GM13976 (cell line): Measurements from ENCODE around the gene PDGFRB.
A peak's percentile ranks its signal among the peaks of the same experiment; 100 is the strongest.

Experiments
- DNase-seq: peaks from one replicate; pipeline ENCODE4 v3.0.0; 2012; ENCODE audit warnings: low spot score
- in situ Hi-C: fragments of 300-500 bp; cut with MboI; formaldehyde crosslinking; loops from one replicate; pipeline ENCODE4 v1.12.0; 2022; ENCODE audit warnings: low sequenced_read_pairs, mixed read lengths, inconsistent platforms; ENCODE audit not compliant: unreplicated experiment
- TF ChIP-seq, protein P1 (sequence below): IDR thresholded peaks from 2 replicates; pipeline ENCODE4 v1.5.1; 2012; ENCODE audit warnings: borderline replicate concordance, mild to moderate bottlenecking; ENCODE audit not compliant: insufficient read depth; ENCODE audit errors: extremely low read depth, missing control alignments, control extremely low read depth

The PDGFRB gene

DNA sequence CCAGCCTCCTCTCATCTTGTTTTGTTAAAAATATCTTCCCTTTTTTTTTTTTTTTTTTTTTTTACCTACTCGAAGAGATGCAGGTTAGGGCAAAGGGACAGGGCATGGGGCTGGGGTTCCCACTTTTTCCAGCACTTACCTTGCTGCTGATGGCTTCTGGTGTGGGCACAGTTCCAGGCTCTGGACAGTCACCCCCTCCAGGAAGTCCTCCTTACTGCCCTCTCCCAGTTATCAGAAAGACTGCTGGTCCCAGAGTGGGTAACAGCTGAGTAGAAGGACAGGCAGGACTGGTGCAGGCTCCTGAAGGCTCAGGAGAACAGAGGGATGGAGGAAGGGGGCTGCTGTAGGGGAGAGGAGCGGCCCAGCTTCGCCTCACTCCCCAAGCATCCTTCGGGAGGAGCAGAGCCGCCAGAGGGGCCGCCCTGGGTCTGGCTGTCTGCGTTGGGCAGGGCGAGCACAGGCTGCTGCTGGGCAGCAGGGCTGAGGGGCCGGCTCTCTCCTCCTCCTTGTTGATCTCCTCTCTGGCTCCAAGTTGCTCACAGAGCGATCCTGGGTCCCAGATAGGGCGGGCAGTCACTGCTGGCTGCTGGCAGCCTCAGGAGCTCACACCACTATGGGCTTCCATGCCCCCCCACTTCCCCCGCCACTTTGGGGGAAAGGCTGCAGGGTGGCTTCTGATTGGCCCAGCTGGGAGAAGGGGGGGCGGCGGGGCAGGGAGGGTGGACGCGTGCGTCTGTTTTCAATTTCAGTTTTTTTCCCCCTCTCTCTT is at the start of gene PDGFRB:
TSS of gene PDGFRB (minus strand) at position 588 of the 769 bp plus-strand sequence. CDS start 18,798 bp downstream, outside the sequence.
- DNase-seq = peak; percentile 82
- in situ Hi-C loops = no loop called here
- TF ChIP-seq, protein P1, sequence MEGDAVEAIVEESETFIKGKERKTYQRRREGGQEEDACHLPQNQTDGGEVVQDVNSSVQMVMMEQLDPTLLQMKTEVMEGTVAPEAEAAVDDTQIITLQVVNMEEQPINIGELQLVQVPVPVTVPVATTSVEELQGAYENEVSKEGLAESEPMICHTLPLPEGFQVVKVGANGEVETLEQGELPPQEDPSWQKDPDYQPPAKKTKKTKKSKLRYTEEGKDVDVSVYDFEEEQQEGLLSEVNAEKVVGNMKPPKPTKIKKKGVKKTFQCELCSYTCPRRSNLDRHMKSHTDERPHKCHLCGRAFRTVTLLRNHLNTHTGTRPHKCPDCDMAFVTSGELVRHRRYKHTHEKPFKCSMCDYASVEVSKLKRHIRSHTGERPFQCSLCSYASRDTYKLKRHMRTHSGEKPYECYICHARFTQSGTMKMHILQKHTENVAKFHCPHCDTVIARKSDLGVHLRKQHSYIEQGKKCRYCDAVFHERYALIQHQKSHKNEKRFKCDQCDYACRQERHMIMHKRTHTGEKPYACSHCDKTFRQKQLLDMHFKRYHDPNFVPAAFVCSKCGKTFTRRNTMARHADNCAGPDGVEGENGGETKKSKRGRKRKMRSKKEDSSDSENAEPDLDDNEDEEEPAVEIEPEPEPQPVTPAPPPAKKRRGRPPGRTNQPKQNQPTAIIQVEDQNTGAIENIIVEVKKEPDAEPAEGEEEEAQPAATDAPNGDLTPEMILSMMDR = no peak

DNA sequence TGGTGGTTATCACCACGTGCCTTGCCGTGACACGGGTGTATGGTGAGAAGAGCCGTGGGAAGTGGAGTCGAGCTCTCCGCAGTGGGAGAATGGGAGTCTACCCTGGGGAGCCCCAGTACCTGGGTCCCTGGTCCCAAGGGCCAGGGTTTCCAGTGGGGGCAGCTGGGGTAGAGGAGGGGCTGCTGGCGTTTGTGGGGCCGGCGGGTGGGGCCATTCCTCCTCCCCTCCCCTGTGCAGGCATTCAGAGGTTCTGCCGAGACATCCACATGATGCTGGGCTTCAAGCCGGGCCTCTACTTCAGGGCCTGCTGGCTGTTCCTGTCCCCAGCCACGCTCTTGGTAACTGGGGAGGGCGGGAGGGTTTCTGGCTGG is 48.9 kb upstream of the PDGFRB start:
- TF ChIP-seq, protein P1 = no peak
- no peak for DNase-seq
- in situ Hi-C loops = no loop called here

DNA sequence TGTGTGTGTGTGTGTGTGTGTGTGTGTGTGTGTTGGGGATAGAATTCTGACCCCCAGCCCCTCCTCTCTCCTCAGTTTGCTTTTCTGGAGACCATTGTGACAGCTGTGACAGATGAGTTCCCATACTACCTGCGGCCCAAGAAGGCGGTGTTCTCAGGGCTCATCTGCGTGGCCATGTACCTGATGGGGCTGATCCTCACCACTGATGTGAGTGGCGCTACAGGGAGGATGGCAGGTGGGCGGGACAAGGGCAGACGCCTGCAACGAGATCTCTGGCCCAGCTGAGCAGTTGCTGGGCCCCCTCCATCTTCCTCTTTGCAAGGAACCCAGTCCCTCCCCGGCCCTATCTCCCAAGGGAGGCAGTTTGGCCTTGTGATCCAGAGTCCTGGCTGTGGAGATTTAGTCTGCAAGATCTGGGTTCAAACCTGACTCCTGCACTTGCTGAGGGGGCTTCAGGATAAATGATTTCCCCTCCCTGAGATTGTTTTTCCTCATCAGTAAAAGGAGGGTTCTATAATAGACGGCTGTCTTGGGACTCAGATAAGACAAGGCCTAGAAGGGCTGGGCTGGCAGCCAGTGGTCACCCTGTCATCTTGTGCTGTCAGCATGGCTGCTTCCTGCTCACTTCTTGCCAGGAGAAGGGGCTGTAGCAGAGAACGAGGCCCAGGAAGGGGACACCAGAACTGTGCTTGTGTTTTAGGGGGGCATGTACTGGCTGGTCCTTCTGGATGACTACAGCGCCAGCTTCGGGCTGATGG is 48.4 kb upstream of the PDGFRB start:
- no peak for DNase-seq
- in situ Hi-C loops = no loop called here
- TF ChIP-seq, protein P1 = no peak

DNA sequence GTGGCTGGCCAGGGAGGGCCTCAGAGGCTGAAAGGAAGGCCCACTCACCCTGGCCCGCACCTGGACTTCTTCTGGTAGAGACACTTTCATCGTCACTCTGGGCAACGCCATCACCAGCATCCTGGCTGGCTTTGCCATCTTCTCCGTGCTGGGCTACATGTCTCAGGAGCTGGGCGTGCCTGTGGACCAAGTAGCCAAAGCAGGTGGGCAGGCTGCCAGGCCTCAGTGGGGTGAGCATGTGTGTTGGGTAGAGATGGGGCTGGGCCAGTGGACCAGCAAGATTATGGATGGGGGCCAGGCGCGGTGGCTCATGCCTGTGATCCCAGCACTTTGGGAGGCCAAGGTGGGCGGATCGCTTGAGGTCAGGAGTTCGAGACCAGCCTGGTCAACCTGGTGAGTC is 46.9 kb upstream of the PDGFRB start:
- no peak for DNase-seq
- TF ChIP-seq, protein P1 = no peak
- in situ Hi-C loops = no loop called here

DNA sequence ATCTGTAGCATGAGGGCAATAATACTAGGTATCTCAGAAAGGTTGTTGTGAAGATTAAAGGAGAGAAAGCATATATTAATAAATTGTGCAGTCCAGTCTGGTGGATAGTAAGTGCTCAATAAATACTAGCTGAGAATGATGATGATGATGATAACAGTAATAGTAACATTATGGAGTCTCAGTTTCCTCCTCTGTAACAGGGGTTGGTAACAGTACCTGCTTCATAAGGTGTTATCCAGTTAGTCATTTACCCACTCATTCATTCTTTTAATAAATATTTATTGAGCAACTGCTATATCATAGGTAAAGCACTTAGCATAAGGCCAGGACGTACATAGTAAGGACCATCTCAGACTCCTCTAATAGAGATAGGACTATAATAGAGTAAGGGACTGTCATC is 41.8 kb upstream of the PDGFRB start:
- TF ChIP-seq, protein P1 = no peak
- in situ Hi-C loops = no loop called here
- DNase-seq = no peak

DNA sequence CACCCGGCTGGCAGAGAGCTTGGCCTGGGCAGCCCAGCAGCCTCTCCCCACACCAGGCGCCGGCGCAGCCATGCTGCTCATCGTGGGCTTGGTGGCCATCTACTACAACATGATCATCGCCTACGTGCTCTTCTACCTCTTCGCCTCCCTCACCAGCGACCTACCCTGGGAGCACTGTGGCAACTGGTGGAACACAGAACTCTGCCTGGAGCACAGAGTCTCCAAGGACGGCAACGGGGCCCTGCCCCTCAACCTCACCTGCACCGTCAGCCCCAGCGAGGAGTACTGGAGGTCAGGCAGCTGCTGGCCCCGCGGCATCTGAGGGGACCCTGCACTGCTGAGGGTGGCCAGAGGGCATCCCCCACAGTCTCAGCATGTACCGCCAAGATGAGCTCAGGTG is 41.3 kb upstream of the PDGFRB start:
- TF ChIP-seq, protein P1 = no peak
- in situ Hi-C loops = no loop called here
- no peak for DNase-seq
